Measurements from ENCODE around the gene KIFBP.
"Not testable (repeated sequence)": the region's sequence is repeated elsewhere in the genome, so short reads cannot be mapped to it uniquely, and the experiment has no call there.

KIFBP gene

DNA sequence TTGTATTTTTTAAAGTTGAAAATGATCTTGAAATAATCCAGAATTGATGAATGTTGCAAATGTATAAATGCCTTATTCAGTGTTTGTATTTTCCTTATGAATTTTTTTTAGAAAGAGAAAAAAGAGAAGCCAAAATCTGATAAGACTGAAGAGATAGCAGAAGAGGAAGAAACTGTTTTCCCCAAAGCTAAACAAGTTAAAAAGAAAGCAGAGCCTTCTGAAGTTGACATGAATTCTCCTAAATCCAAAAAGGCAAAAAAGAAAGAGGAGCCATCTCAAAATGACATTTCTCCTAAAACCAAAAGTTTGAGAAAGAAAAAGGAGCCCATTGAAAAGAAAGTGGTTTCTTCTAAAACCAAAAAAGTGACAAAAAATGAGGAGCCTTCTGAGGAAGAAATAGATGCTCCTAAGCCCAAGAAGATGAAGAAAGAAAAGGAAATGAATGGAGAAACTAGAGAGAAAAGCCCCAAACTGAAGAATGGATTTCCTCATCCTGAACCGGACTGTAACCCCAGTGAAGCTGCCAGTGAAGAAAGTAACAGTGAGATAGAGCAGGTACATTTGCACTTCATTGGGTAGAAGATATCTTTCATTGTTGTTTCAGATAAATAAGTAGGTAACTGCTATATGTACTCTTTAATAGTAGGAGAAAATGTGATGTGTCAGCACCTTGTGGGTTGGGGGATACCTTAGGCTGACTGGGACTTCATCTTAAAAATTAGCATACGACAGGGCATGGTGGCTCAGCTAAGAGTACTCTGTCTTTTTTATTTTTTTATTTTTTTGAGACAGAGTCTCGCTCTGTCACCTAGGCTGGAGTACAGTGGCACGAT is 28.7 kb upstream of the KIFBP start:
- Histone ChIP-seq H3K9me3 (ENCODE audit: control insufficient read depth in 5 of 5, low read length in 5 of 5) (no peaks in the 10 kb centered on the region), H3K4me1 (ENCODE audit: control insufficient read depth in 5 of 5, insufficient read depth in 5 of 5, low read length in 5 of 5) (peaks cover 7 to 26% (median 14%) of the 10 kb centered on the region in 5 donors), H3K27ac (ENCODE audit: low read depth, low read length) (no peak overlapping the region), H3K4me3 (ENCODE audit: low read depth in 1 of 5, low read length in 5 of 5) (no peak overlapping the region), H3K27me3 (ENCODE audit: control insufficient read depth in 5 of 5, insufficient read depth in 4 of 5, low read length in 5 of 5) (no peaks in the 10 kb centered on the region), H3K9ac (ENCODE audit: low read length in 5 of 5) (no peak overlapping the region), H3K36me3 (ENCODE audit: control insufficient read depth in 5 of 5, insufficient read depth in 5 of 5, low read length in 5 of 5) (peaks cover 20 to 44% (median 38%) of the 10 kb centered on the region in 5 donors)

DNA sequence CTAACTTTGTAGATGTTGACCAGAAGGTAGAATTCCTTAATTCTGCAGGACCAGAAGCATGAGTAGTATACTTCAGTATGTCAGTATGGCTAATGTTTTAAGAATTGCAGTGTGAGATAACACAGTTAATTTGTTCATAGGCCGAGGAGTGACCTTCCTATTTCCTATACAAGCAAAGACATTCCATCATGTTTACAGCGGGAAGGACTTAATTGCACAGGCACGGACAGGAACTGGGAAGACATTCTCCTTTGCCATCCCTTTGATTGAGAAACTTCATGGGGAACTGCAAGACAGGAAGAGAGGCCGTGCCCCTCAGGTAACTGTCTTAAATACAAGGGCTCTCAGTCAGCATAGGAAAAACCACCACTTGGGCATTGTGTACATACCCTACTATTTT is 25.5 kb upstream of the KIFBP start:
- no peak overlapping the region for H3K27ac ChIP-seq (ENCODE audit: low read depth, low read length)
- H3K4me3 ChIP-seq (ENCODE audit: low read depth in 1 of 5, low read length in 5 of 5), result no peak overlapping the region
- H3K36me3 ChIP-seq (ENCODE audit: control insufficient read depth in 5 of 5, insufficient read depth in 5 of 5, low read length in 5 of 5), result peaks cover 36 to 76% (median 60%) of the 10 kb centered on the region in 5 donors
- peaks cover 0 to 6% (median 0%) of the 10 kb centered on the region in 5 donors for H3K4me1 ChIP-seq (ENCODE audit: control insufficient read depth in 5 of 5, insufficient read depth in 5 of 5, low read length in 5 of 5)
- H3K9ac ChIP-seq (ENCODE audit: low read length in 5 of 5), result no peak overlapping the region
- no peaks in the 10 kb centered on the region for H3K9me3 ChIP-seq (ENCODE audit: control insufficient read depth in 5 of 5, low read length in 5 of 5)
- H3K27me3 ChIP-seq (ENCODE audit: control insufficient read depth in 5 of 5, insufficient read depth in 4 of 5, low read length in 5 of 5), result no peaks in the 10 kb centered on the region

DNA sequence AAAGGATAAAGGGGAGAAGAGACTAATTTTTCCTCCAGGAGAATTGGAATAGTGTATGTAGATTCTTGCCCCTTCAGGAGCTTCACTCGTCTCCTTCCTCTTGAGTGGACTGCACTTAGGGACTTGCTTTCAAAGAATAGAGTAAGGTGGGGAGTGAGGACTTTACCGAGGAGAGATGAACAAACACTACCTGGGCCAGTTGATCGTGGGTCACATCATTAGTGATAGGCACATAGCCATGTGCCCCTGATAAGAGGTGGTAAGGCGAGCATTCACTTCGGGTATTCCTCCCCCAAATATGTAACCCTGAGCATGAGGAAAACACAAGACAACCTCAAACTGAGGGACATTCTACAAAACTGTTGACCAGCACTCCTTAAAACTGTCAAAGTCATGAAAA is 14.6 kb upstream of the KIFBP start:
- H3K4me1 ChIP-seq (ENCODE audit: control insufficient read depth in 5 of 5, insufficient read depth in 5 of 5, low read length in 5 of 5), result peaks cover 0 to 3% (median 0%) of the 10 kb centered on the region in 5 donors
- H3K9me3 ChIP-seq (ENCODE audit: control insufficient read depth in 5 of 5, low read length in 5 of 5), result no peaks in the 10 kb centered on the region
- no peak overlapping the region for H3K4me3 ChIP-seq (ENCODE audit: low read depth in 1 of 5, low read length in 5 of 5)
- H3K27me3 ChIP-seq (ENCODE audit: control insufficient read depth in 5 of 5, insufficient read depth in 4 of 5, low read length in 5 of 5), result no peaks in the 10 kb centered on the region
- peaks cover 55 to 97% (median 93%) of the 10 kb centered on the region in 5 donors for H3K36me3 ChIP-seq (ENCODE audit: control insufficient read depth in 5 of 5, insufficient read depth in 5 of 5, low read length in 5 of 5)
- H3K9ac ChIP-seq (ENCODE audit: low read length in 5 of 5), result no peak overlapping the region
- no peak overlapping the region for H3K27ac ChIP-seq (ENCODE audit: low read depth, low read length)

DNA sequence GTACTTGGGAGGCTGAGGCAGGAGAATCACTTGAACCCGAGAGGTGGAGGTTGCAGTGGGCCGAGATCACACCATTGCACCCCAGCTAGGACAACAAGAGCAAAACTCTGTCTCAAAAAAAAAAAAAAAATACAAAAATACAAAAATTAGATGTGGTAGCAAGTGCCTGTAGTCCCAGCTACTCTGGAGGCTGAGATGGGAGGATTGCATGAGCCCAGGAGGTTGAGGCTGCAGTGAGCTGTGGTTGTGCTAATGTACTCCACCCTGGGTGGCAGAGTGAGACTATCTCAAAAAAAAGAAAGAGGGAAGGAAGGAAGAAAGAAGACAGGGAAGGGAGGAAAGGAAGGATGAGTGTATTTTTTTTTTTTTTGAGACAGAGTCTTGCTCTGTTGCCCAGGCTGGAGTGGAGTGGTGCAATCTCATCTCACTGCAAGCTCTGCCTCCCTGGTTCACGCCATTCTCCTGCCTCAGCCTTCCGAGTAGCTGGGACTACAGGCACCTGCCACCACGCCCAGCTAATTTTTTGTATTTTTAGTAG is 12.6 kb upstream of the KIFBP start:
- peaks cover 58 to 96% (median 88%) of the 10 kb centered on the region in 5 donors for H3K36me3 ChIP-seq (ENCODE audit: control insufficient read depth in 5 of 5, insufficient read depth in 5 of 5, low read length in 5 of 5)
- H3K4me1 ChIP-seq (ENCODE audit: control insufficient read depth in 5 of 5, insufficient read depth in 5 of 5, low read length in 5 of 5); H3K4me3 ChIP-seq (ENCODE audit: low read depth in 1 of 5, low read length in 5 of 5); H3K9ac ChIP-seq (ENCODE audit: low read length in 5 of 5); H3K27me3 ChIP-seq (ENCODE audit: control insufficient read depth in 5 of 5, insufficient read depth in 4 of 5, low read length in 5 of 5); H3K27ac ChIP-seq (ENCODE audit: low read depth, low read length); H3K9me3 ChIP-seq (ENCODE audit: control insufficient read depth in 5 of 5, low read length in 5 of 5): not testable (repeated sequence)

DNA sequence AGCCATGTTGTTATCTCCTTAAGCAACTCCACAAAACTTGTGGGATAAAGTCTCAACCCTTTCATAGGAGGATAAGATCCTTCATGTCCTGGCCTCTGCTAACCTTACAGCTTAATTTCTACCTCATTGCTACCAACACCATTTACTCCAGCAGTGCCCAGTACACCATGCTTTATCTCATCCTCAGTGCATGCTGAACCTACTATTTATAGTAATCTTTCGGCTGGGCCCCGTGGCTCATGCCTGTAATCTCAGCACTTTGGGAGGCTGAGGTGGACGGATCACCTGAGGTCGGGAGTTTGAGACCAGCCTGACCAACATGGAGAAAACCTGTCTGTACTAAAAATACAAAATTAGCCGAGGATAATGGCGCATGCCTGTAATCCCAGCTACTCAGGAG is 8.9 kb upstream of the KIFBP start:
- H3K27me3 ChIP-seq (ENCODE audit: control insufficient read depth in 5 of 5, insufficient read depth in 4 of 5, low read length in 5 of 5), result not testable (repeated sequence)

DNA sequence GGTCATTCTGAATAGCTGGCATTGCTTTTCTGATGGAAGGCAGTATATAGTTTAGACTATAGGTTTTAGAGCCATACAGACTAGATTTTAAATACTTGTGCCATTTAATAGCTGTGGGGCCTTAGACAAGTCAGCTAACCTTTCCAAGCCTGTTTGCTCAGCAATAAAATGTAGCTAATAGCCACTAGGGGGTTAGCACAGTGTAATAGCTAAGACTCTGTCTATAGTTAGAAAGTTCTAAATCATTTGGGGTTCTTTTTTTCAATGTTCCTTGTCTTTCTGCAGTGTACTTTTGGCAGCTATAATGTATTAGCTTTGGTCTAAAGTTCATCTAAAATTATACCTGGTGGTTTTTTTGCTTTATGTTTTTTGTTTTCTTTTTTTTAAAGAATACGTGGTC is 7.5 kb upstream of the KIFBP start:
- no peak overlapping the region for H3K4me3 ChIP-seq (ENCODE audit: low read depth in 1 of 5, low read length in 5 of 5)
- H3K36me3 ChIP-seq (ENCODE audit: control insufficient read depth in 5 of 5, insufficient read depth in 5 of 5, low read length in 5 of 5), result peaks cover 41 to 76% (median 62%) of the 10 kb centered on the region in 5 donors
- no peaks in the 10 kb centered on the region for H3K27me3 ChIP-seq (ENCODE audit: control insufficient read depth in 5 of 5, insufficient read depth in 4 of 5, low read length in 5 of 5)
- peaks cover 0 to 7% (median 0%) of the 10 kb centered on the region in 5 donors for H3K4me1 ChIP-seq (ENCODE audit: control insufficient read depth in 5 of 5, insufficient read depth in 5 of 5, low read length in 5 of 5)
- no peak overlapping the region for H3K27ac ChIP-seq (ENCODE audit: low read depth, low read length)
- H3K9ac ChIP-seq (ENCODE audit: low read length in 5 of 5), result no peak overlapping the region
- no peaks in the 10 kb centered on the region for H3K9me3 ChIP-seq (ENCODE audit: control insufficient read depth in 5 of 5, low read length in 5 of 5)

More for the DNA sequence above, 8.9 kb upstream of the KIFBP start:
- not testable (repeated sequence) for H3K27ac ChIP-seq (ENCODE audit: low read depth, low read length); H3K4me1 ChIP-seq (ENCODE audit: control insufficient read depth in 5 of 5, insufficient read depth in 5 of 5, low read length in 5 of 5); H3K9me3 ChIP-seq (ENCODE audit: control insufficient read depth in 5 of 5, low read length in 5 of 5); H3K4me3 ChIP-seq (ENCODE audit: low read depth in 1 of 5, low read length in 5 of 5); H3K9ac ChIP-seq (ENCODE audit: low read length in 5 of 5)
- H3K36me3 ChIP-seq (ENCODE audit: control insufficient read depth in 5 of 5, insufficient read depth in 5 of 5, low read length in 5 of 5), result peaks cover 47 to 90% (median 68%) of the 10 kb centered on the region in 5 donors

DNA sequence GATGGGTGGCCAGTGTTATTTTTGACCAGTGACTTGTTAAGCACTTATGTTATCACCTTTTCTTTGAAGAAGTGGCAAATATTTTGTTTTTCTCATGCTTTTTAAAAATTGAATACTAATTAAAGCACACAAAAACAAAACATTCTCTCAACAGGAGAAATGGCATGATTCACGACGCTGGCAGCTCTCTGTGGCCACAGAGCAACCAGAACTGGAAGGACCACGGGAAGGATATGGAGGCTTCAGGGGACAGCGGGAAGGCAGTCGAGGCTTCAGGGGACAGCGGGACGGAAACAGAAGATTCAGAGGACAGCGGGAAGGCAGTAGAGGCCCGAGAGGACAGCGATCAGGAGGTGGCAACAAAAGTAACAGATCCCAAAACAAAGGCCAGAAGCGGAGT is 6.2 kb upstream of the KIFBP start:
- Histone ChIP-seq H3K27ac (ENCODE audit: low read depth, low read length) (no peak overlapping the region), H3K4me3 (ENCODE audit: low read depth in 1 of 5, low read length in 5 of 5) (no peak overlapping the region), H3K36me3 (ENCODE audit: control insufficient read depth in 5 of 5, insufficient read depth in 5 of 5, low read length in 5 of 5) (peaks cover 38 to 64% (median 49%) of the 10 kb centered on the region in 5 donors)

DNA sequence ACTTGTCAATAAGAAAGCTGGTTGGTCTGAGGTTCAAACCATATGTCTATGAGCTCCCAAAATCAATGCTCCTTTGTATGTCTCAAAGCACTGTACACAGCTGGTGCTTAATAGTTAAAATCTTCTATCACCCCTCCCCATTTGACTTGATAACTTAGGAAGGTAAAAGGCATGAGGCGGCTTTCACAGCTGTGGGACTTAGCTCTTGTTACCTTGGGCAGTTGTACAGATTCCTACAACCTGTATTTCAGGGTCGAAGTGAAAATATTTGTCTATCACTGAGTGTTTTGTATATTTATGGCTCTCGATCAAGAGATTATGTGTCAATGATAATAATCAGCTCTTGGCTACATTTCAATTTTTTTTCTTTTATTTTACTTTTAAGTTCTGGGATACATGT is 992 bp upstream of the KIFBP start:
- Histone ChIP-seq H3K4me3 (ENCODE audit: low read depth in 1 of 5, low read length in 5 of 5) (peak overlapping the region in 2 of 5 donors; percentile 99), H3K9ac (ENCODE audit: low read length in 5 of 5) (no peak overlapping the region), H3K27ac (ENCODE audit: low read depth, low read length) (no peak overlapping the region), H3K36me3 (ENCODE audit: control insufficient read depth in 5 of 5, insufficient read depth in 5 of 5, low read length in 5 of 5) (peaks cover 11 to 20% (median 14%) of the 10 kb centered on the region in 5 donors), H3K9me3 (ENCODE audit: control insufficient read depth in 5 of 5, low read length in 5 of 5) (no peaks in the 10 kb centered on the region), H3K4me1 (ENCODE audit: control insufficient read depth in 5 of 5, insufficient read depth in 5 of 5, low read length in 5 of 5) (peaks cover 5 to 41% (median 34%) of the 10 kb centered on the region in 5 donors), H3K27me3 (ENCODE audit: control insufficient read depth in 5 of 5, insufficient read depth in 4 of 5, low read length in 5 of 5) (no peaks in the 10 kb centered on the region)

More for the DNA sequence above, 6.2 kb upstream of the KIFBP start:
- Histone ChIP-seq H3K27me3 (ENCODE audit: control insufficient read depth in 5 of 5, insufficient read depth in 4 of 5, low read length in 5 of 5) (no peaks in the 10 kb centered on the region), H3K4me1 (ENCODE audit: control insufficient read depth in 5 of 5, insufficient read depth in 5 of 5, low read length in 5 of 5) (peaks cover 0 to 7% (median 0%) of the 10 kb centered on the region in 5 donors), H3K9ac (ENCODE audit: low read length in 5 of 5) (no peak overlapping the region), H3K9me3 (ENCODE audit: control insufficient read depth in 5 of 5, low read length in 5 of 5) (no peaks in the 10 kb centered on the region)

DNA sequence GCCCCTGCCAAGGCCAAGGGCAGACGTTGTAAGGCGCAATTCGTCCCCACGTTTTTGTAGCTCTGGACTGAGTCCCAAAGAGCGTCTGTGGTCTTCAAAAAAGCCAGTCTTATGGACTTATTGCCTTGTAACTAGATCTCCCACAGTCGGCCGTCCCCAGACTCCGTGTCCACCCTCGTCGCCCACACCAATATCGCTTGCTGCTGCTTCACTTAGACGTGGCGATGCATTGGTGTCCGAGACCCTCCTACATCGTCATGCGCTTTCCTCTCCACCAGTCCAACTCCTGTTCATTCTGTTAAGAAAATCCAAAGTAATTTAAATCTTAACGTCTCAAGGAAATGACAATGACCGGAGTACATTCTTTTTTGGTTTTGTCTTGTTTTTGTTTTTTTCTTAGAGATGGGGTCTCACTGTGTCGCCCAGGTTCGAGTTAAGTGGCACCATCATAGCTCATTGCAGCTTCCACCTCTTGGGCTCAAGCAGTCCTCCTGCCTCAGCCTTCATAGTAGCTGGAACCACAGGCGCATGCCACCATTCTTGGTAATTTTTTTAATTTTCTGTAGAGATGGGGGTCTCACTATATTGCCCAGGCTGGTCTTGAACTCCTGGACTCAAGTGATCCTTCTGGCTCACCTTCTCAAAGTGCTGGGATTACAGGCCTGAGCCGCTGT is 851 bp downstream of the KIFBP start:
- peak overlapping the region; percentile 95 to 99 (median 97) for H3K4me3 ChIP-seq (ENCODE audit: low read depth in 1 of 5, low read length in 5 of 5)
- H3K9ac ChIP-seq (ENCODE audit: low read length in 5 of 5), result peak overlapping the region; percentile 82 to 97 (median 89)
- peaks cover 5 to 52% (median 48%) of the 10 kb centered on the region in 5 donors for H3K4me1 ChIP-seq (ENCODE audit: control insufficient read depth in 5 of 5, insufficient read depth in 5 of 5, low read length in 5 of 5)
- H3K27ac ChIP-seq (ENCODE audit: low read depth, low read length), result peak overlapping the region; percentile 73
- no peaks in the 10 kb centered on the region for H3K27me3 ChIP-seq (ENCODE audit: control insufficient read depth in 5 of 5, insufficient read depth in 4 of 5, low read length in 5 of 5)
- no peaks in the 10 kb centered on the region for H3K9me3 ChIP-seq (ENCODE audit: control insufficient read depth in 5 of 5, low read length in 5 of 5)
- peaks cover 0 to 9% (median 1%) of the 10 kb centered on the region in 5 donors for H3K36me3 ChIP-seq (ENCODE audit: control insufficient read depth in 5 of 5, insufficient read depth in 5 of 5, low read length in 5 of 5)
